NT2/D1 (cell line): ENCODE measurements around the gene NKD1.

ENCODE experiments used
- SUZ12 ChIP-seq: IDR thresholded peaks from 2 replicates; pipeline ENCODE4 v1.6.1; 2011; ENCODE audit not compliant: insufficient read length, insufficient read depth; ENCODE audit errors: extremely low read depth
- ZNF274 ChIP-seq: IDR thresholded peaks from 2 replicates; pipeline ENCODE4 v1.6.1; 2011; ENCODE audit warnings: mild to moderate bottlenecking, low read depth, low read length

- TF ChIP-seq SUZ12: no peak
- TF ChIP-seq ZNF274: no peak
Observed at GRCh38 chr16:50585331-50585776, 37.2 kb downstream of the NKD1 start.
